AG04450 (cell line): Measurements from ENCODE around the gene AGXT. TPM values are rescaled to one million over a fixed set of nuclear protein-coding genes. Genes with fewer than 3 reads are reported as not detected.

ENCODE experiments used
- CTCF ChIA-PET: fragments of 300-600, 350-600 bp; formaldehyde crosslinking; extraction: SDS; loops from one replicate; lab custom pipeline; 2022; ENCODE audit warnings: antibody characterized with exemption, inconsistent platforms; lab: Charles Lee
- POLR2A ChIA-PET: fragments of 350-600 bp; formaldehyde crosslinking; extraction: SDS; loops from one replicate; lab custom pipeline; 2021; ENCODE audit warnings: antibody characterized with exemption, inconsistent platforms; lab: Yijun Ruan, JAX
- DNase-seq: peaks from one replicate; pipeline ENCODE4 v3.0.0-alpha.2; 2011; ENCODE audit warnings: low read depth, low spot score
- H3K27ac ChIP-seq: one replicate; pipeline ENCODE4 v1.5.1; 2012; ENCODE audit warnings: low read depth, low read length, control low read depth
- H3K27me3 ChIP-seq: one replicate; pipeline ENCODE4 v1.6.0; 2012; ENCODE audit warnings: low read length; ENCODE audit not compliant: control insufficient read depth, insufficient read depth
- H3K4me3 ChIP-seq: 2 replicates; pipeline ENCODE4 v1.5.1; 2011; ENCODE audit warnings: mild to moderate bottlenecking, low read depth, low read length, control low read depth
- H3K9me3 ChIP-seq: 2 replicates; pipeline ENCODE4 v1.5.1; 2012; ENCODE audit warnings: low read length; ENCODE audit not compliant: control insufficient read depth, insufficient read depth
- CTCF ChIP-seq: IDR thresholded peaks from 2 replicates; pipeline ENCODE4 v1.5.1; 2011; ENCODE audit warnings: low read depth, low read length, control low read depth, inconsistent platforms
- polyA plus RNA-seq: library from polyadenylated mRNA; depleted of rRNA; stranded (reverse); fragments of >200 nt; gene quantifications from 2 replicates; pipeline ENCODE4 v1.2.3, GENCODE V29; 2011

AGXT gene
- polyA plus RNA-seq, 1 experiment = not detected

GRCh38 chr2:240919161-240919781 is 50.6 kb downstream of the AGXT start:
- H3K27me3 ChIP-seq = no peaks in the 10 kb centered on the region
- ChIA-PET CTCF (no interaction called here), POLR2A (no interaction called here)
- no peak overlapping the region for H3K27ac ChIP-seq
- no peaks in the 10 kb centered on the region; the same call in 1 of the 2 replicates for H3K9me3 ChIP-seq
- no peak overlapping the region for H3K4me3 ChIP-seq
- TF ChIP-seq CTCF = no peak
- DNase-seq = no peak

- TF ChIP-seq CTCF = no peak
- peak overlapping the region; percentile 99 for H3K27ac ChIP-seq
- CTCF ChIA-PET = no interaction called here
- DNase-seq = no peak
- H3K27me3 ChIP-seq = no peaks in the 10 kb centered on the region
- POLR2A ChIA-PET = no interaction called here
- no peaks in the 10 kb centered on the region; the same call in 1 of the 2 replicates for H3K9me3 ChIP-seq
- no peak overlapping the region for H3K4me3 ChIP-seq
These were observed 51.5 kb downstream of the AGXT start for GRCh38 chr2:240919786-240920782.

- no peak overlapping the region for H3K4me3 ChIP-seq
- ChIA-PET POLR2A (interaction anchor here (1.1 kb wide), 1 partner anchor 72 kb away, joined by 3 read pairs; no protein-coding TSS in a partner anchor), CTCF (no interaction called here)
- no peaks in the 10 kb centered on the region for H3K27me3 ChIP-seq
- no peaks in the 10 kb centered on the region; the same call in 1 of the 2 replicates for H3K9me3 ChIP-seq
- TF ChIP-seq CTCF = no peak
- peak overlapping the region; percentile 99 for H3K27ac ChIP-seq
- no peak for DNase-seq
These were observed 52.2 kb downstream of the AGXT start for GRCh38 chr2:240920783-240921231.

GRCh38 chr2:240921311-240921994 is 52.8 kb downstream of the AGXT start:
- peak; percentile 90 for DNase-seq
- Histone ChIP-seq H3K9me3 (no peaks in the 10 kb centered on the region; the same call in 1 of the 2 replicates), H3K4me3 (no peak overlapping the region), H3K27ac (peak overlapping the region; percentile 99), H3K27me3 (no peaks in the 10 kb centered on the region)
- POLR2A ChIA-PET = interaction anchor here (0.7 to 1.1 kb wide), 2 partner anchors 71 to 228 kb away, joined by 3 read pairs; partner anchors contain the start of gene PASK
- TF ChIP-seq CTCF = no peak
- CTCF ChIA-PET = no interaction called here
